CD4-positive, alpha-beta T cell treated with Interleukin-17A for 4 hours (primary cell): ENCODE data around the gene HDAC7.

ENCODE experiments used
- DNase-seq: peaks from one replicate; pipeline ENCODE4 v3.0.0-alpha.2; 2020; ENCODE audit warnings: mixed read lengths

Gene HDAC7

GRCh38 chr12:47776471-47777143, 43.1 kb downstream of the HDAC7 start:
- DNase-seq: no peak

- DNase-seq: no peak
Measured at GRCh38 chr12:47775100-47775911, 44.4 kb downstream of the HDAC7 start.

GRCh38 chr12:47774663-47775062, 45.0 kb downstream of the HDAC7 start:
- no peak for DNase-seq

- DNase-seq: no peak
Measured at GRCh38 chr12:47773858-47774580, 45.7 kb downstream of the HDAC7 start.

- DNase-seq: peak; percentile 86
Measured at GRCh38 chr12:47773062-47773857, 46.4 kb downstream of the HDAC7 start, which contains the start of gene SLC48A1. Gene SLC48A1, plus strand, starts transcription at chr12:47773238. Its CDS starts 67 bp downstream, at chr12:47773305.

DNA sequence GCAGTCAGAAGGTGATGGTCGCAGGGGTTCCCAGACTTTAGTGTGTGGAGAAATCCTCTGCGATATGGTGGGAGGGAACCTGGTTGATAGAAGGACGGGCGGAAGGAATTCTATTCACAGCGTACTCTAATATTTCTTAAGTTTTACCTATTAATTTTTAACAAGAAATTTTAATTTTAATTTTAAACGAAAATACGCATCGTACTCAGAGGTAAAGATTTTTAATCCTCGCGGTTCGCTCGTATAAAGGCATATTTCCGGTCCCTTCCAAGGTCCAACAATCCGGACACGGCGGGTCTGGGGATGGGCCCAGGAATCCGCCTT, 47.0 kb downstream of the HDAC7 start:
- no peak for DNase-seq

GRCh38 chr12:47772094-47772660, 47.5 kb downstream of the HDAC7 start:
- no peak for DNase-seq

DNA sequence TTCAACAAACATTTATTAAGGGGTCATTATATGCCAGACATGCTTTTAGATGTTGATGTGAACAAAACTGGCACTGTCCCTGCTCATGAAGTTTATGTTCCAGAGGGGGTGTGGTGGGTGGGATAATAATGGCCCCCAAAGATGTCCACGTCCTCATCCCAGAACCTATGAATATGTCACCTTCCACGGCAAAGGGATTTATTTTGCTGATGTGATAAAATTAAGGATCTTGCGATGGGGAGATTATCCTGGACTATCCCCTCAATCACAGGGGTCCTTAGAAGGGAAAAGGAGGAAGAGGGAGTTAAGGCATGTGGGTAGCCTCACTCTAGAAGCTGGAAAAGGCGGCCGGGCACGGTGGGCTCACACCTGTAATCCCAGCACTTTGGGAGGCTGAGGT, 48.4 kb downstream of the HDAC7 start:
- no peak for DNase-seq

DNA sequence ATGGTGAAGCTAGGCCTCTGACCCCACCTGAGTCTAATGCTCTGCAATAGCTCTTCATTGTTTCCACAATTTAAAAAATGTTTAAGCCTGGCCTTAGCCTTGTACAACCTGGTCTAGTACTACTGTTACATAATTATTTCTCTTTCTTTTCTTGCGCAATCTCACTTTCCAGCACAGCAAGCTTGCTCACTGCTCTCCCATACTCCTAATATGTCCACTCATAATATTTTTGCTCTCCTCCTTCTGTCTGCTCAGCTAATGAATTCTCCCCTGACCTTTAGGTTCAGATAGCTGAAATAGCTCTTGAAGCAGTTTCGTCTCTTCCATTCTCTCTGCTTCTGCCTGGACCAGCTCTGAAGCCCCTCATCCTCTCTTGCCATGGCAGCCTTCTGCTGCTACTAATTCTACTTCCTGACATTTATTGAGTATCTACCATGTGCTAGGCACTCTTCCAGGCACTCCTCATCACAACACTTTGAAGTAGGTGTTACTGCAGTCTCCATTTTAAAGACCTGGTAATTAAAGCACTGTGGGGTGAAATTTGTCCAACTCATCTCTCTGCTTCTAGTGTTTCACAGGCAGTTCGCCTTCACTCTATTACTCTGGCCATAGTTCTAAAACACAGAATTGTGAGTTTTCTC, 49.5 kb downstream of the HDAC7 start:
- no peak for DNase-seq

- DNase-seq: no peak
Measured at GRCh38 chr12:47769234-47770085, 50.2 kb downstream of the HDAC7 start.

DNA sequence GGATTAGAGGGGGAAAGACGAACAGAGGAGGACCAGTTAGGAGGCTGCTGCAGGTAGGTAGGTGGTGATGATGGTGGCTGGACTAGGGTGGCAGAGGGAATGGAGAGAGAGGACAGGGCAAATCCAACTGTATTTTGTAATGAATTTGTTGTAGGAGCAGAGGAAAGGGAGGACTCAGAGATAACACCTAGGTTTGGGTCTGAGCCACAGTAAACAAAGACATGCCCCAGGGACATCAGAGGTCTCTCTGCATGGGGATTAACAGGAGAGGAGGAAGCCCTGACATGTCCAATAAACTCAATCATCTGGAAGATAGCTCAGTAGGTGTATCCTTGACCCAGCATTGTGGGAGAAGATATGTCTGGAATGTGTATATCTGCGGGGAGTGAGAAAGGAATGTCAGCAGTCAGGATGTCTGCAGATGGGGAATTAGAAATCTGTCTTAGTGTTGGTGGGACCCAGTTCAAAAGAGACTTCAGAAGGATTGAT, 51.3 kb downstream of the HDAC7 start:
- no peak for DNase-seq

- peak; percentile 85 for DNase-seq
Measured at GRCh38 chr12:47767216-47767724, 52.4 kb downstream of the HDAC7 start.

- DNase-seq: no peak
Measured at GRCh38 chr12:47766502-47767215, 53.0 kb downstream of the HDAC7 start.

- DNase-seq: no peak
Measured at GRCh38 chr12:47763481-47764346, 56.0 kb downstream of the HDAC7 start.

DNA sequence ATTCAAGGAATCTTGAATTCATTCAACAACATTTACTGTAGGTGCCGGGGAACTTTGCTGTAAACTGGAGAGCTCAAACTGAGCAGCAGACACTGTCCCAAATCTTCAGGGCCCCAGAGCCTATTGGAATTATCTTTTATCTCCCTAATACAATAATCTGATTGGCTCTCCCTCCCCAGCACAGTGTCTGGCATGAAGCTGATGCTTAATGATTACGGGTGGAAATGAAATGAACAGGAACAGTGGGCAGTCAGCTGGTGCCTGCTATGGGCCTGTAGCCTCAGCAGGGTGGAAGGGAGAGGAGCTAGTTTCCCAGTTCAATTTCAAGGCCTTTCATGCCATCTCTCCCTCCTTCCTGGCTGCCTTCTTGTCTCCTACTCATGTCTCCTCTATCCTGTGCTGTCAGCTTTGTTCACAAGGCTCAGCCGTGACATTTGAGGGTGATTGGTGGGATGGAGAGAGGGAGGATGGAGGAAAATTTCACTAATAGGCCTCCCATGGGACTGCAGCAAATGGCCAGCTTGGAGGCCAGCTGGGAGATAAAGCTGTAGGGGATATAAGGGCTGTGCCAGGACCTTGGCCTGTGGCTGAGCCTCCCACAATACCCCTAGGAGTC, 56.7 kb downstream of the HDAC7 start:
- no peak for DNase-seq

DNA sequence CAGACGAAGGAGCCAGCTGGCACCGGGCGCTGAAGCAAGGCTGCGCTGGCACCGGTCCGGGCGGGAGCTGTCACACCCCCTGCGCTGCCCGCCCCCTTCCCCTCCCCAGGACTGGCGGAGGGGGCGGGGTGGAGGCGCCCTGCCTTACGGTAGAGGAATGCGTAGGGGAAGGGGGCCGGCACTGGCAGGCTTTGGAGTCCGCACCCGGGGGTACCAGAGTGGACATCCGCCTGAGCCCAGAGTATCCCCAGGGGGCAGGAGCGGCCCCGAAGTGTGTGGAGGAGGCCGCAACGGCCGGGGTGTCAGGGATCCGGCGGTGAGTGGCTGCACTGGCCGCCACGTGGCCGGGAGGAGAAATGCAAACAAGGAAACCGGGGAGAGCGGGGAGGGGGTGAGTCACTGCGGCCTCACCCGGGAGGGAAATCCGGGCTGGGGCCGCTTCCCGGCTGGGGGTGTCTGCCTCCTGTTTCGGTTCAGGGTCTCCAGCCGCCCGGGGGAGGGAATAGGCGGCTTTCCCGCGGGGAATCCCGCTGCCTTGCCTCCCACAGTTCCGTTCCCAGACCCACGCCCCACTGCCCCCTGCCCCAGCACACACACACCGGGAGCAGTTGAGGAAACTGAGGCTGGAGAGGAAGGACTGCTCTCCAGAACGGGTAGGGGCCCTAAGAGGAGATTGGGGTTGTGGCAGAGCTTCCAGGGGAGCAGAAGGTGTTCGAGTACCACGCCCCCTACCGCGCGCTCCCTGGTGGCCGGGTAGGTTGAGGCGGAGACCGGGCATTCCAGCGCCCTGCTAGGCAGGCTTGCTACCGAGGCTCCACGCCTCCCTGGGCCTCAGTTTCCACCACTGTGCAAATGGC, 60.6 kb downstream of the HDAC7 start, which contains the start of gene RAPGEF3:
TSS of gene RAPGEF3 (minus strand) at position 47 of the 857 bp plus-strand sequence. CDS start 324 bp downstream, outside the sequence.
- peak; percentile 81 for DNase-seq

DNA sequence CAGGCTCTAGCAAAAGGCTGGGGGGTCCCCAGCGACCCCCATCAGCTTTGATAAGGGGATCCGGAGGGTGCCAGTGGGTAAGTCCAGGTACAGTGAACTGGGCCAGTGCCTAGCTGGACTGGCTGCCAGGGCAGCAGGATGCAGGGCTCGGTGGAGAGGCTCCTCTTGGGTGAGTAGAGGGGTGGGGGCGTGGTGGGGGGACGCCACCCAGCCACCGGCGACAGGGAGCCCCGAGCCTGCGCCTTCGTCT, 61.2 kb downstream of the HDAC7 start:
- DNase-seq: no peak
